GM21390 (cell line): ENCODE data around the gene TUBB2B.
"Not testable (repeated sequence)": the region's sequence is repeated elsewhere in the genome, so short reads cannot be mapped to it uniquely, and the experiment has no call there.

Experiments used
- ATAC-seq: cut with Tn5 transposase; IDR thresholded peaks from one replicate; pipeline ENCODE4 v1.9.1; 2021; ENCODE audit not compliant: unreplicated experiment

TUBB2B gene

DNA sequence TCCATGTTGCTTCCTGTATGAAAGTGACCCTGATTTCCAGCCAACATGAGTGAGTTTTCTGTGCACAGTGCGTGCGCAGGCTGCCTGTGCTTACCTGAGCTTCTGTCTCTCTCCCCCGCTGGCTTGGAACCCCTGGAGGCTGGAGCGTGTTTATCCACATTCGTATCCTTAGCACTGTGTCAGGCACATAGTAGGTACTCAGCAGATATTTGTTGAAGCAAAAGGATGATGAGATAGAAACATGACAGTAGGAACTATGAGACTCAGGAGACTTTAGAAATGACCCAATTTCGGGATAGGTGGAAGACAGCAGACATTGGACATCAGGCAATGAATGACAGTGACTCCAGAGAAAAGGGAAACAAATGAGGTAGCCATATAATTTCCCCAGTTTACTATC is 15.2 kb downstream of the TUBB2B start:
- ATAC-seq = no peak

DNA sequence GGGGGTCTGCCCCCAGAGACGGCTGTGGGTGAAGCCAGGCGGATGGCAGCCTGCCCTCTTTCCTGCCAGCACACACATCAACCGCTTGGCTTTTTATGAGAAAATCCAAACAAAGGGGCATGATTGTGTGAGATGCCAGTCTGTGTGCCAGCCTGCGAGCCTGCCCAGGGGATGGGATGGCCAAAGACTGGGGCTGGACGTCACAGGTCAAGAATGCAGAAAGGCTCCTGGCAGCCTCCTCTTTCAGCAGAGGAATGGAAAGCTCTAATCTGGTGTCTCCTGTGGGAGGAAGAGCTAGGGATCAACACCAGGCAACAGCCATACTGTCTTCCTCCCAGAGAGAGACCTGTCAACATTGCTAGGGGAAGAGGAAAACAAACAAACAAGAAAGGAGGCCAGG is 15.8 kb downstream of the TUBB2B start:
- ATAC-seq = no peak

DNA sequence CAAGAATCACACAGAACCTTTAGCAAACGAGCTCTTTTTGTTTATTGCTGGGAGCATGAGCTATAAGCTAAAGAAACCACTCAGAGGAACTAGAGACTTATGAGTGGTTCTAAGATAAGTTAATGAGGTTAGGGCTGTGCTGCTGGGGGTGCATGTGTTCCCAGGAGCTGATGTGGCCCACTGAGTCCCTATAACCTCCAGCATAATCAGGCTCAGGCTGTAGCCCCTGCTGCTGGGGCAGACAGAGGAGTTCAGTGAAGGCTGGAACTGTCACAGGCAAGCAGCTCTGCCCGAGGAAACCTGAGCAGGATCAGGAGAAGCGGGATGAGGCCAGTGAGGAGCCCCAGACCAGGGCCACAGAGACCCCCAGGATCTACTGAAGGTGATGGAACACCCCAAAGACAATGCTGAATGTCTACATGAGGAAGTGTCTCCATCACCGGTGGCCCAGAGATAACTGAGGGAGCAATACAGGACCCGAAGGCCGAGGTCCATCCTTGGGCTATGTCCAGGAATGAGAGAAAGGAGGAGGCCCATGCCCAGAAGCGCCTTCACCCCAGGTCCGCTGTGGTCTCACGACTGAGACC is 17.3 kb downstream of the TUBB2B start:
- peak; percentile 30 for ATAC-seq

DNA sequence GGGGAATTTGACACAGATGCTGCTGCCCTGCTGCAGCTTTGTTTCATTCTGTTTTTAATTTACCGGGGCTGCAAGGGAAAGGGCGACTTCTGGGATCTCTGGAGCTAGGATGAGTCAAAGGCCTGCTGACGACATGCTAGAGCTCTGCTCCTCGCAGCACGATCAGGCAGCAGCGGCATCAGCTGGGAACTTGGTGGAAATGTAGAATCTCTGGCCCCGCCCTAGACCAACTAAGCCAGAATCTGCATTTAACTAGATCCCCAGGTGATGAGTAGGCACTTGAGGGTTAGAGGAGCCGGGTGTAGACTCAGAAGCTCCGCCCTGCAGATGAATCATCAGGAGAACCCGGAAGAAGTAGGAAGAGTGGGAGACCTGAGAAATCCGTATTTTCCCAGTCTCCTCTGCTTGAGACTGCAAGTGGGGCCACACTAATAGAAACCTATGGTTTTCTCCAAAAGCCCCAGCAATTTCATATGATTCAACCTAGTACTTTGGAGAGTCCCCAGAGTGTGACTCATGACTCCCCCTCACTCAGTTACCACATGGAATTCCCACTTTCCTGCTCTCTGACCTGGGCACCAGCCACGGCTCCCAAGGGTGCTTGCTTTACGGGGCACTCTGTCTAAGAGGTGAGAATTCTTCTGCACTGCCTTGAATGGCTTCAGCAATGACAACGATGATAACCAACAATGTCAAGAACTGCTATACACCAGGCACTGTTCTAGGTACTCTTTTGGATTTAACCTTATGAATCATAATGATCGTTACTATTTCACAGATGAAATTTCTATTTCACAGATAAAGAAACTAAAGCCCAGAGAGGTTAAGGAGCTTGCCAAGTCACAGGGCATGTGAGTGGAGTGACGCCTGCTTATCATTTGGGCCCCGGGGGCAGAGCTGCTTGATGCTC is 18.1 kb downstream of the TUBB2B start:
- peak; percentile 57 for ATAC-seq

DNA sequence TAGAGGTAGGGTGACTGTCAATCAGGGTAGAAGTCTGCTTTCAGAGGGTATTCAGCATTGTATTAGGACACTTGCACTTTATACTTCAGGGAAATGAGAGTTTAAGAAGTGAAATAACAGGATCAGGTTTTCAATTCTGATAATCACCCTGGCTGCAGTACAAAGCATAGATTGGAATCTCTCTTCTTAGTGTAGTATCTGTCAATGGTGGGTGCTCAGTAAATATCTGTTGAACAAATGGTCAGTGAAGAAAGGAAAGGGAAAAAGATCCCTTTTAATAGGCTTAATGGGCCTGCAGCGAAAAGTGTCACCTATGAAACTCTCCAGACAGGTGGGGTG is 18.7 kb downstream of the TUBB2B start:
- no peak for ATAC-seq

DNA sequence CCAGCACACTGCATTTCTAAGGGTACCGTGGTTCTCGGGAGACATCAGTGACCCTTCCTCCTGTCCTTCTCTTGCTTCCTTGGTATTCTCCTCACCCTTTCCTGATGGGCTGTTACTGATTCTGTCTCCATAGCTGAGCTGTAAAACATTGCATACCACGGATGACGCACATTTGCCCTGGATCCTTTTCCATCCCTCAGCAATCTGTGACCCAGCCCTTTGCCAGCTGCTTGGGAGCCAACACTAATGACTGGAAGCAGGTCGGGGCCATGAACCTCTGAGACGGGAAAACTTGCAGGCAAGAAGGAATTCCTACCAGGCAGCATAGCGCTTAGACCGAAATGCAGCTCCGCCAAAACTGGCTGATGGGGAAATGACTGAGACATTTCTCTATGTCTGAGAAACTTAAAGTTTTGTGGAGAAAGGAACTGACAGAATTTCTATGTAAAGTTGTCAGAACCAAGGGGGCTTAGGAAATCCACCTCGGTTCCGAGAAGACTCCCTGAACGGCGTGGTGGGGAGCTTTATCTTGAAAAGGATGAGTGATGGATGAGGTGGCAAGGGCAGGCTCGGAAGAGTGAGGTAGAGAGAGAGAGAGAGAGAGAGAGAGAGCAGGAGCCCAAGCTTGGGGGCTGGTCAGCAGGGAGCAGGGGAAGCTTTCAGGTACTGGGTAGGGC is 19.2 kb downstream of the TUBB2B start:
- ATAC-seq = no peak

DNA sequence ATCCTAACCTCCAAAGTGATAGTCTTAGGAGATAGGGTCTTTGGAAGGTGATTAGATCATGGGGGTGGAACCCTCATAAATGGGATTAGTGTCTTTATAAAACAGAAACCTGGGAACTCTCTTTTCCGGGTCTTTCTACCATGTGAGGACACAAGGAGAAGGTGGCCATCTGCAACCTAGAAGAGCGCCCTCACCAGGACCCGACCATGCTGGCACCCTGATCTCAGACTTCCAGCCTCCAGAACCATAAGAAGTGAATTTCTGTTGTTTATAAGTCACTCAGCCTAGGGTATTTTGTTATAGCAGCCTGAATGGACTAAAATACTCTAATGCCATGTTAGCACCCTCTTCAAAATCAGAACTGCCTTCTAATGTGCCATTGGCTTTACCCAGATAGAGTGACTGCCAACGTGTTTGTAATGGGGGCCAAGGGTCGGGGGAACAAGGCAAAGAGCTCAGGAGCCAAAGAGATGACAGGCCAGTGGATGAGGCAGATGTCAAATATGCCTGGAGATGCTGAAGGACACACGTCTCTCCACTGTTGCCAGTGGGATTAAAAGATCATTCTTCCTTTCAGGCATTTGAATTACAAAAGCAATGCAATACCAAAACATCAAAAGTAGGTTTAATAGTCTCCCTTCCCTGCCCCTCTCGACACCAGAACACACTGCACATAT is 21.0 kb downstream of the TUBB2B start:
- no peak for ATAC-seq

DNA sequence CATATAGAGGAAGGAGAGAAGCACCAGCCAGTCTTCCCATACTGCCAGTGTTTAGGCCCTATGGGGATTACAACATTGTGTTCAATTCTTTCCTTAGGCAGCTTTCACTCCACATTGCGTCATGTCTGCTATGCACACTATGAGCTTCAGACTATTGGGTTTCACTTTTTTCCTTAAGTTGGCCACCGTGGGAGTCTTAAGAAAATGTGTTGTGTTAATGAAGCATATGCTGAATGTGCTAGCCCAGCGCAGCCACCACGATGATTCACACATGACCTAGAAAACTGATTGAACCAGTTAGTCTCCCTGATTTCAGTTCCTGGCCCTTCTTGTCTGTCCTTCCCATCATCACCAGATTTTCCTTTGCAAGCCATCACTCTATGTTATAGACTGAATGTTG is 21.5 kb downstream of the TUBB2B start:
- no peak for ATAC-seq

DNA sequence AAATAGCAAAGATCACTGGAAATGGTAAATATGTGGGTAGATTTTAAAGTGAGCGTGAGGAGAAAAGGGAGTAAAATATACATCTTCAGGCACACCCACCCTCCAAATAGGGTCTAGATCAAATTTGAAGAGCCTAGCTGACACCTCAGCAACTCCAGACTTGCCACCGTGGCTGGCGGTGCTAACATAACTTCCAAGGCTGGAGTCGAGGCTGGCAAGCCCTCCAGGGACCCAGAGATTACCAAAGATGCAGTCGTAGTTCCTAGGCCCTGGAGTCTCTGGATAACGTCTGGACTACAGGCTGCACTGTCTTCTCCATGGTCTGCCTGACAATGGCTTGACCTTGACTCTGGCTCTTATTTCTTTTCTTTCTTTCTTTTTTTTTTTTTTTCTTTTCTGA is 22.5 kb downstream of the TUBB2B start:
- no peak for ATAC-seq

DNA sequence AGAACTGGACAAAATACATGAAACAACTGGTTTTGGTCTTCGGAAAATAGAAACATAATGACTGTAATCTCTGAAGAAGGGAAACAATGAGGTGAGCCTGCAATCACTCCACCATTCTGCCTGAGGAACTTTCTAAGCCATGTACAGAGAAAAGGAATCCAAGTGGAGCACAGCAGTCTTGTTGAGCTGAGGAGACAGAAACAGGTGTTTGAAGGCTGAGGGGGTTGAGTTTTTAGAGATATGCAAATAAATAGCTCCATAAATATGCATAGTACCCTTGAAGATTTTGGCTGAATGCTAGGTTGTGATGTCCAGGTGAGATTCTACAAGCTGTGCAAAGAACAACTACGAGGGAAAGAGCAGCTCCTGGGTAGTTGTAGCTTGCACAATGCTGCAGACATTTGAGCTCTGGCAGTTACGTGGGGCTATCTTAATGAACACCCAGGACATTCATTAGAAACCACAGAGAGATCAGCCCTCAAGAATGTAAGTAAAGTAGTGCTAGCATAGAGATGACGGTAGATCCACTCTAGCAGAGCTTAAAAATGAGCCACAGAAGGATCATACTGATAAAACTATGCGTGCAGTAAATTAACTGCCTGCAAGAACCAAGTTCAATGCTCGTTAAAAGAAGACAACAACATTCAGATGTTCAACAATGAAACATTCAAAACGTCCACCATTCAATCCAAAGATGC is 24.3 kb downstream of the TUBB2B start:
- no peak for ATAC-seq

DNA sequence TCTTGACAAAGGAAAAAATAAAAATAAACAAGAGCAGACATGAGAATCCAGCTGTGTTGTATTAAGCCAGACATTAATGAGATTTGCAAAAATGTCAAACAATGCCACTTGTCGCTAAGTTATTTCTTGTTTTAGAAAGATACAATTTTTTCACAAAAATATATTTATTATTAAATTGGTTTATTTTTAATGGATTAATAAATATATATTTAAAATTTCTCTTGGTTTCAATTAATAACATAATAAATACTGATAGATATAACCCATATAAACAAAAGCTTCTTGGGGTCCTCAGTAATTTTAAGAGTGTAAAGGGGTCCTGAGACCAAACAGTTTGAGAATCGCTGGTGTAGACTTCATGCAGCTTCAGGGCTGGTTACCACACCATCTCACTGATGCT is 26.1 kb downstream of the TUBB2B start:
- ATAC-seq = no peak

DNA sequence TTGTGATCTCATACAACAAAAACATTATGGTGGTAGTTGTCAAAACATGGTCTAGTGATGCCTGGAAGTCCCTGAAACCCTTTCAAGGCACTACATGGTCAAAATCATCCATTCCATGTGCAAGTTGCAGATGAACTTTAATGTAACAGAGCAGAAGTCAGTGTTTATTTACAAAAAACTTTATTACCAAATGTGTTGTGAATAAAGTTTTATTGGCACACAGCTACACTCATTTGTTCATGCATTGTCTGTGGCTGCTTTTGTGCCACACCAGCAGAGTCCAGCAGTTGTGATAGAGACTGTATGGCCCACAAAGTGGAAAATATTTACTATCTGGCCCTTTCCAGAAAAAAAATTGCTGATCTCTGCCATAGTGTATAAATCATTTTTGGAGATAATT is 26.8 kb downstream of the TUBB2B start:
- ATAC-seq = no peak

DNA sequence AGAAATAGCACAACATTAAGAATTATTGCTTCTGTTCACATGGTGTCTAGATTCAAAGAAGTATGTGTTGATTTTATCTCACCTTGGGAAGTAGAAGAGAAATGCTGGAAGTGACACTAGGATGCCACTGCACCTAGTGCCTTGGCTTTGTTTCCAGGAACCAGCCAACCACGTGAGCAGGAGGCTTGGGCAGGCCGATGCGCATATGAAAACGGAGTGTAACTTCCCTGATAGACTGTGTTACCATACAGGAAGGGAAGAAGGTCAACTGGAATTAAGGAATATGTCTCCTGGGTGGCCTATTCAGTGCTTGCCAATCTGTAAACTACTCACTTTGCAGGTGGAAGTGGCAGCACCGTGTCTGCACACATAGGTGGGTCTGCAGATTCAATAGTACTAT is 28.1 kb downstream of the TUBB2B start:
- ATAC-seq = no peak

DNA sequence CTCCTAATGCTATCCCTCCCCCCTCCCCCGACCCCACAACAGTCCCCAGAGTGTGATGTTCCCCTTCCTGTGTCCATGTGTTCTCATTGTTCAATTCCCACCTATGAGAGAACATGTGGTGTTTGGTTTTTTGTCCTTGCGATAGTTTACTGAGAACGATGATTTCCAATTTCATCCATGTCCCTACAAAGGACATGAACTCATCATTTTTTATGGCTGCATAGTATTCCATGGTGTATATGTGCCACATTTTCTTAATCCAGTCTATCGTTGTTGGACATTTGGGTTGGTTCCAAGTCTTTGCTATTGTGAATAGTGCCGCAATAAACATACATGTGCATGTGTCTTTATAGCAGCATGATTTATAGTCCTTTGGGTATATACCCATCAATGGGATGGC is 29.7 kb downstream of the TUBB2B start:
- not testable (repeated sequence) for ATAC-seq

DNA sequence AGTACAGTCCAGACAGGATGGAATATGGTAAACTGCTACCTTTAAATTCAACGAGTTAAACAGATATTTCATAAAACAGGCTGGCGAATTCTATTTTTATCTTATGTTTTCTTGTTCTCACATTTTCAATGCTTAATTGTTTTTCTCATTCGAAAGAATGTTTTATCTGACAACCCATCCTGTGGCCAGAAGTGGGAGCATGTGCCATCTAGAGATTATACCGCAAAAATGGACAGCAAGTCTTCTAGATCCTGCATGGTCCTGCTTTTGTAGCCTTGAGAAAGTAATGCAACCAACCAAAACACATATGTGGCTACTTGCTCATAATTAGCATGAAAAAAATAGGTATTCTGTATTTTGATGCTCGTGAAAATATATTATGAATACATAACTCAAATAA is 30.7 kb downstream of the TUBB2B start:
- ATAC-seq = no peak

DNA sequence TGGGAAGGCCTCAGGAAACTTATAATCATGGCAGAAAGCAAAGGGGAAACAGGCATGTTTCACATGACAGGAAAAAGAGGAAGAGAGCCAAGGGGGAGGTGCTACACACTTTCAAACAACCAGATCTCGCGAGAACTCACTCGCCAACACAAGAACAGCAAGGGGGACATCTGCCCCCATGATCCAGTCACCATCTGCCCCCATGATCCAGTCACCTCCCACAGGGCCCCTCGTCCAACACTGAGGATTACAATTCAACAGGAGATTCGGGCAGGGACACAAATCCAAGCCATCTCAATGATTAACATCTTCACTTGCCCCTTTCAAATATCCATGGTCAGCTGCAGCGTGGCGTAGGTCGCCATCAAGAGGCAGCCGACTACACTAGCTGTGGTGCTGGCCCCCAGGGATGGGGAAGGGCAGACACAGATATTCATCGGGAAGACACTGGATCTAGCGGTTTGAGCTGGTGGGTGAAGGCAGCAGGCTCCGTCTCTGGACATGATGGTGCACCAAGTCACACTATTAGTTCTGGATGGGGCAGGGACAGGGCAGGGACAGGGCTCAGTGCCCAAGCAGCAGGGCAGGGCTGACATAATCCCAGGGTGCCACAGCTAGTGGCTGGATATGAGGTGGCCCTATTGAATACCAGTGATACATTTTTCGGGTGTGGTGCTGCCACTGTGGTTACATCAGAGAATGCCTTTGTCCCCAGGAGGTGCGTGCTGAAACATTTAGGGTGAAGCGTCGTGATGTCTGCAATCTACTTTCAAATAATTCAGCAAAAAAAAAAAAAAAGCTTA is 31.6 kb downstream of the TUBB2B start:
- ATAC-seq = no peak

DNA sequence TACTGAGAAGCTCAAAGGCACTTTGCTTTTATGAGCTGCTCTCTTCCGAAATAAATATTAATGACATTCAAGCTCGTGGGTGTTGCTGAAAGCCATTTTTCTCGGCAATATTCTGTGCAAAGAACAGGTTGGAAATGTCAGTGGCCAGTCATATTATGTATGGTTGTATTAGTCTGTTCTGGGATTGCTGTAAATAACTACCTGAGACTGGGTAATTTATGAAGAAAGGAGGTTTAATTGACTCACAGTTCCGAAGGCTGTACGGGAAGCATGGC is 32.1 kb downstream of the TUBB2B start:
- no peak for ATAC-seq

DNA sequence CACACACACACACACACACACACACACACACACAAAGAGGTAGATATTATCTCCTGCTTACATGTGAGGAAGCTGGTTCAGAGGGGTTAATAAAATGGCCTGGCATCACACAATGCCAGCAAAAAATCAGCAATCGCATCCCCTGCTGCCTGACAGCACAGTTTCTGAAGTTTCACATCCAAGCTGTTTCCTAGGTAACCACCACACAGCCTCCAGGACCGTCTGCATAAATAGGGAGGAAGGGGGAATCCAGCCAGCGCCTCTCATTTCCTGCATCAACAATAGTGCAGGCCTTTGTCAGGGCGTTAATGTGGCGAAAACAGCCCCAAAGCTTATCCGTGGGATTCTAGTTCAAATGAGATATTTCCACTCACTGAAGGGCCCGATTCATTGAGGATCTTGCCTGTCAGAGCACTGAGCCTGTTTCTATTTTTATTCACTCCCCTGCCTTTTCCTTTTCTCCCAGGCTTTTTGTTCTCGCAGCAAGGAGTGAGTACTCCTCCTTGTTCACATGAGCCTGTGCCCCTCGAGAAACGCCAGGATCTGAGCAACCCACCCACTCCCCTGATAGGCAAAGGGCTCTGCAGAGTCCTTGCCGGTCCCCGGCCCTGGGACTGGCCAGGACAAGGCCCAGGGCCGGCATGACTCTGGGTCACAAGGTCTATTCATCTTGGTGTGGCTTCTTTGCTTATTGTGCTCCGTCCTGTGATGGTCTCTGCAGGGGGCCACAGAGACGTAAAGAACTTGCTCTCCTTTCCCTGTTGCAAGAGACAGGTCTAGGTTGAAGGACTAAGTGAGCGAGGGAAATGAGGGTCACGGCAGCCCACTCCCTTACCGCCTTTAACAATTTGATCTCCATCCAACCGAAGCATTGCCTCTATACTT is 32.7 kb downstream of the TUBB2B start:
- ATAC-seq = no peak

DNA sequence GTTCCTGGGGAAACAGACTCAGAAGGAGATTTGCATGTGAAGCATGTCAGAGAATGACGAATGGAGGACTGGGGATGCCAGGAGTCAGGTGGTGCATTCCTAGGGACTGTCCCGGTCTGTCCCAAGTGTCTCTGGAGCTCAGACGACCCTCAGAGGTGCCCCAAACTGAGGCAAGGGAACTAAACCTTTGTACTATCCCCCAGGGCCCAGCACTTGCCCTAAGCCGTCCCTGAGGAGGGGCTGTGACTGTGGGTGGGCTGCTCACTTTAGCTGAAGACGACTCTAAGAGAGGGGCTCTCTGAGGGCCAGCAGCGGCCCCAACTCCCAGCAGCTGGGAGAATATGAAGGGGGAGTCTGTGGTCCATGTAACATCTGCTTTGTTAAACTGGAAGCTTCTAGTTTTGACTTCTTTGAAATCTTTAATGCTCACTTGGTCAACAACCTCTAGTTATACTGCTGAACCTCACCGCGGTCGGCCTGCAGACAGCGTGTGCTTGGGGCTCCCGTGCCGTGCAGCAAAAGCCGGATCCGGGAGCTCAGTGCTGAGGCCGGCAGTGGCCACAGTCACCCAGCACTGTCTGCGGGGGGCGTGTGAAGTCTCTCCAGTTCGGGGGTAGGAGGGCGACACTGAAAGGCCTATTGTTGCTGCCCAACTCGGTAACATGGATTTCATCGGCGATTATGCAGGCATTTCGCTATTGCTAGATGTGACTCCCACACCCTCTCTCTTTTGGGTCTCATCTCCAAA is 34.2 kb downstream of the TUBB2B start:
- no peak for ATAC-seq
